HEK293T (cell line): Measurements from ENCODE around the gene PLA2G7.

ENCODE experiments used
- SP1 ChIP-seq: fragments of 450-650 bp; IDR thresholded peaks from 2 replicates; pipeline ENCODE4 v1.6.1; 2017
- SUZ12 ChIP-seq: fragments of 450-650 bp; IDR thresholded peaks from 2 replicates; pipeline ENCODE4 v1.6.1; 2016; ENCODE audit warnings: mild to moderate bottlenecking
- ZNF384 ChIP-seq: fragments of 450-650 bp; IDR thresholded peaks from 2 replicates; pipeline ENCODE4 v1.6.1; 2016

GRCh38 chr6:46751658-46752057, 16.5 kb upstream of the PLA2G7 start:
- TF ChIP-seq SP1 (no peak), SUZ12 (no peak), ZNF384 (no peak)
